Measurements from ENCODE around the gene ZCCHC2.

The ZCCHC2 gene

DNA sequence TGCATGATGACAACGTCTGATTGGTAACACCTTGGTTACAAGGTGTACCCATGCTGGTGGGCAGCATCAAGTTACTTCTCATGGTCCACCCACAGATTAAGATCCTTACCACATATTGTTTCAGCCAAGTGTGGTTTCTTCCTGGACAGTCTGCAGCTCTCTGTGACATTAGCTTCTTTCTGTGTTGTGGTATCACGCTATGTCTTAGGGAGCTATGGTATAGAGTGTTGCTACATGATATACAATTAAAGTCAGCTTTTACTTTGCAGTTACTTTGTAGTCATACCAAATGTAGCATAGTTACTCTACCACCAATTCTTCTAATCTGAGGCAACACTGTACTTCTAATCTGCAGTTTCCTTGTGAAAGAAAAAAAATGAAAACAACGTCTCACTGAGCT, 48.8 kb downstream of the ZCCHC2 start:
- no peaks in the 10 kb centered on the region for H3K36me3 ChIP-seq (ENCODE audit: control insufficient read depth, insufficient read depth, low read length)
- no peaks in the 10 kb centered on the region for H3K27me3 ChIP-seq (ENCODE audit: control insufficient read depth, insufficient read depth, low read length)
- no peak overlapping the region for H3K9ac ChIP-seq (ENCODE audit: low read depth, low read length)
- H3K4me3 ChIP-seq (ENCODE audit: low read depth, low read length), result no peak overlapping the region
- H3K9me3 ChIP-seq (ENCODE audit: control insufficient read depth, insufficient read depth, low read length), result no peaks in the 10 kb centered on the region
- H3K4me1 ChIP-seq (ENCODE audit: control insufficient read depth, insufficient read depth, low read length), result no peaks in the 10 kb centered on the region

DNA sequence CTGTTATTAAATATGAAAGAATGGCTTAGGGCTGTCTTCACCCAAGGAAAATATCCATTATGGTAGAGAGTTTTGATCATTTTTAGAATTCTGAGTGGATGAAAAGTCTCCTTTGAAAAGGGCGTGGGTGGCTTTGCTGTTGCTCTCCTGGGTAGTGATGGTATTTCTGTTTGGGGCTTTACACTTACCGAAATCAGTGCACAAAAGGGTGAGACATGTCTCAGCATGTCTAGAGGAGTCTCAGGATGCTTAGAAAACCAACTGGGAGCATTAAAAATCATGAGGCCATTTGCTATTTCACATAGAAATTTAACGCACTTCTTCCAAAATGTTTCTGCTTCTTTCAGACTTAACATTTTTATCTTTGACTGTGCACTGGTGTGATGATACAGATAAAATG, 49.6 kb downstream of the ZCCHC2 start:
- H3K9ac ChIP-seq (ENCODE audit: low read depth, low read length), result no peak overlapping the region
- H3K9me3 ChIP-seq (ENCODE audit: control insufficient read depth, insufficient read depth, low read length), result no peaks in the 10 kb centered on the region
- no peaks in the 10 kb centered on the region for H3K36me3 ChIP-seq (ENCODE audit: control insufficient read depth, insufficient read depth, low read length)
- H3K27me3 ChIP-seq (ENCODE audit: control insufficient read depth, insufficient read depth, low read length), result no peaks in the 10 kb centered on the region
- H3K4me1 ChIP-seq (ENCODE audit: control insufficient read depth, insufficient read depth, low read length), result no peaks in the 10 kb centered on the region
- H3K4me3 ChIP-seq (ENCODE audit: low read depth, low read length), result no peak overlapping the region

DNA sequence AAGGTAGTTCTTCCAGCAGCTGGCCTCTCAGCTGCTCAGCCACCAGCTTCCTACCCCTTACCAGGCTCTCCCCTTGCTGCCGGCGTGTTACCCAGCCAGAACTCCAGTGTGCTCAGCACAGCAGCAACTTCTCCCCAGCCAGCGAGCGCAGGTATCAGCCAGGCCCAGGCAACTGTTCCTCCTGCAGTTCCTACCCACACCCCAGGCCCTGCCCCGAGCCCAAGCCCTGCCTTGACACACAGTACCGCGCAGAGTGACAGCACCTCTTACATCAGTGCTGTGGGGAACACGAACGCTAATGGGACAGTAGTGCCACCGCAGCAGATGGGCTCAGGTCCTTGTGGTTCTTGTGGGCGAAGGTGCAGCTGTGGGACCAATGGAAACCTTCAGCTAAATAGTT, 52.0 kb downstream of the ZCCHC2 start:
- H3K36me3 ChIP-seq (ENCODE audit: control insufficient read depth, insufficient read depth, low read length), result no peaks in the 10 kb centered on the region
- H3K4me1 ChIP-seq (ENCODE audit: control insufficient read depth, insufficient read depth, low read length), result no peaks in the 10 kb centered on the region
- H3K9me3 ChIP-seq (ENCODE audit: control insufficient read depth, insufficient read depth, low read length), result no peaks in the 10 kb centered on the region
- no peaks in the 10 kb centered on the region for H3K27me3 ChIP-seq (ENCODE audit: control insufficient read depth, insufficient read depth, low read length)
- no peak overlapping the region for H3K4me3 ChIP-seq (ENCODE audit: low read depth, low read length)
- no peak overlapping the region for H3K9ac ChIP-seq (ENCODE audit: low read depth, low read length)

DNA sequence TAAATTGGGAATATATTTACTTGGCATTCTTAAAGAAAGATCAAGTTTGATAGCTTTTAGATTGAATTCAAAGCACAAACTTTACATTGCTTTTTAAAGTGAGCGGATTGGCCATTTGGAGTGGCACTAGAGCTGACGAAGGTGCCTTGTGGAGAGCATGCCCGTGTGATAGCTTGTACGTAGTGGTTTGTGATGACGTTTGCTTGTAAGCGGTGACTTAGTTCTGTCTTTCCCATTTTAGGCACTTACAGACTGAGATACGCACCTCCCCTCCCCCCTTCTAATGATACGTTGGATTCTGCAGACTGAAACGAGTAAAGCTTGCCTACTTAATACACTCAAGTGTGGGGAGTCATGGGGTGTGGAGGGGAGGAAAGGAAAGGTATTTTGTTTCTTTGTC, 53.4 kb downstream of the ZCCHC2 start:
- Histone ChIP-seq H3K36me3 (ENCODE audit: control insufficient read depth, insufficient read depth, low read length) (no peaks in the 10 kb centered on the region), H3K4me3 (ENCODE audit: low read depth, low read length) (no peak overlapping the region)

DNA sequence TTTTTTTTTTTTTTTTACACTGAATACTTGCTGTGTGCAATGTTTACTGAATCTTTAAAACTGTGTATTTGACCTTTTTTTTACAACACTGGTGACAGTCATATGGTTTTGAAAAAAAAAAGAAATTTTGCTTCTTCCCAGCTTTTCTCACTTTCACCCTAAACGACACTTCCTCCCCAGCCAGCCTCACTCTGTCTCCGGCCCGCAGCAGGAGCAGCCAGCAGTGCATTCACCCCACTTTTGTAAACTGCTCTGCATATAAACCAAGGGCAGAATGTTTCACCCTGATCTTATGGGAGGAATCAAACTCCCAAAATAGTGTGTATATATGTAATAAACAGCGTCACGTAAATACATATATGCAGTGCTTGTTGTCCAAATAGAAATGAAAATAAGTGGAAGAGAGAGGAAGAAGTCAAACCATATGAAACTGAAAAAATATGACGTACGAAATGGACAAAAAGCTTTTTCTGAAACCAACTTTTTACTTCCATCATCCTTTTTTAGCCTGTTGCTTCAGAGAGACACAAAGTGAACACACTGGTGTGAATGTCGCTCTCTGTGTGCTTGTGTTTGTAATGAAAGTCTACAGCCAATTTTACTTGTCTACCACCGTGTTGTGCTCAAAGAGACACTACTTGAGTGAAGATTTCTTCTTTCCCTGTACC, 54.2 kb downstream of the ZCCHC2 start:
- no peak overlapping the region for H3K9ac ChIP-seq (ENCODE audit: low read depth, low read length)
- H3K9me3 ChIP-seq (ENCODE audit: control insufficient read depth, insufficient read depth, low read length), result no peaks in the 10 kb centered on the region
- no peaks in the 10 kb centered on the region for H3K4me1 ChIP-seq (ENCODE audit: control insufficient read depth, insufficient read depth, low read length)
- no peaks in the 10 kb centered on the region for H3K27me3 ChIP-seq (ENCODE audit: control insufficient read depth, insufficient read depth, low read length)
- H3K36me3 ChIP-seq (ENCODE audit: control insufficient read depth, insufficient read depth, low read length), result no peaks in the 10 kb centered on the region
- no peak overlapping the region for H3K4me3 ChIP-seq (ENCODE audit: low read depth, low read length)

More for the DNA sequence above, 53.4 kb downstream of the ZCCHC2 start:
- Histone ChIP-seq H3K4me1 (ENCODE audit: control insufficient read depth, insufficient read depth, low read length) (no peaks in the 10 kb centered on the region), H3K9ac (ENCODE audit: low read depth, low read length) (no peak overlapping the region), H3K9me3 (ENCODE audit: control insufficient read depth, insufficient read depth, low read length) (no peaks in the 10 kb centered on the region), H3K27me3 (ENCODE audit: control insufficient read depth, insufficient read depth, low read length) (no peaks in the 10 kb centered on the region)

DNA sequence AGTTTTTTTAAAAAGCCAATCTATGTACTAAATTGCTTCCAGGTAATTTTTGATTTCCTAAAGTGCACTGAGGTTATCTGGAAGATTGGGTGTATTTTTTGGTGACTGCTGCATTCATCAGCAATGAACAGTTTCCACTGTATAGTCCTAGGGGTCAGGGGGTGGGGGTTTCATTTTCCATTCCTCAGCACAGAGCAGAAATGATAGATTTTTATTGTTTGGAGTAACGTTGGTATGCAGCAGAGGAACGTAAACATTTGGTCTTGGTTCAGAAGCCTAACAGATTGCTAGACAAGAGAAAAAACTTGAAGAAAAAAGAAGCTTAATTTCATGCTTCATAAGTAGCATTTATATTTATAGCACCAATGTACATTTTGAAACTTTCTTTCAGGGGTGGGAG, 54.9 kb downstream of the ZCCHC2 start:
- Histone ChIP-seq H3K9ac (ENCODE audit: low read depth, low read length) (no peak overlapping the region), H3K27me3 (ENCODE audit: control insufficient read depth, insufficient read depth, low read length) (no peaks in the 10 kb centered on the region), H3K36me3 (ENCODE audit: control insufficient read depth, insufficient read depth, low read length) (no peaks in the 10 kb centered on the region), H3K9me3 (ENCODE audit: control insufficient read depth, insufficient read depth, low read length) (no peaks in the 10 kb centered on the region), H3K4me3 (ENCODE audit: low read depth, low read length) (no peak overlapping the region), H3K4me1 (ENCODE audit: control insufficient read depth, insufficient read depth, low read length) (no peaks in the 10 kb centered on the region)

DNA sequence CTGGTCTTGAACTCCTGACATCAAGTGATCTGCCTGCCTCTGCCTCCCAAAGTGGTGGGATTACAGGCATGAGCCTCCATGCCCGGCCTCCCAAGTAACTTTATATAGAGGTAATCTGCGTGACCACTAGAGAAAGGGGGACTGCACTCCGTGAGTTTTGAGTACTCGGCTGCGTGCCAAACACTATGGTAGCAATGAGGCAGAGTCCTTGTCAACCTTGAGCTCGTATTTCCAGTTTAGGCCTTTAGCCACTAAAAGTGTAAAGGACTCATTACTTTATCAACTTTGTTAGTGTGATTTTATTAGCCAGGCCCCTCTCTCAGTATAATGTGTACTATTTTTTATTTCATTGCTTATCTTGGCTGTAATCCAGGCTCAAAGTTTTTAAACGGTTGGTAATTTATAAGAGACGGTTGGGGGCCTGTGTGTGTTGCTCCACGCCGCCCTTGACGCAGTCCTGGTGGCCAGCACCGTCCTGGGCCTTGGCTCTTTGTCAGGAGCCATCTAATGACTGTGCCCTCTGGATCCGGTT, 56.2 kb downstream of the ZCCHC2 start:
- H3K4me3 ChIP-seq (ENCODE audit: low read depth, low read length), result no peak overlapping the region
- no peaks in the 10 kb centered on the region for H3K36me3 ChIP-seq (ENCODE audit: control insufficient read depth, insufficient read depth, low read length)
- peaks cover 4% of the 10 kb centered on the region for H3K4me1 ChIP-seq (ENCODE audit: control insufficient read depth, insufficient read depth, low read length)
- H3K9me3 ChIP-seq (ENCODE audit: control insufficient read depth, insufficient read depth, low read length), result no peaks in the 10 kb centered on the region
- no peaks in the 10 kb centered on the region for H3K27me3 ChIP-seq (ENCODE audit: control insufficient read depth, insufficient read depth, low read length)
- H3K9ac ChIP-seq (ENCODE audit: low read depth, low read length), result no peak overlapping the region

DNA sequence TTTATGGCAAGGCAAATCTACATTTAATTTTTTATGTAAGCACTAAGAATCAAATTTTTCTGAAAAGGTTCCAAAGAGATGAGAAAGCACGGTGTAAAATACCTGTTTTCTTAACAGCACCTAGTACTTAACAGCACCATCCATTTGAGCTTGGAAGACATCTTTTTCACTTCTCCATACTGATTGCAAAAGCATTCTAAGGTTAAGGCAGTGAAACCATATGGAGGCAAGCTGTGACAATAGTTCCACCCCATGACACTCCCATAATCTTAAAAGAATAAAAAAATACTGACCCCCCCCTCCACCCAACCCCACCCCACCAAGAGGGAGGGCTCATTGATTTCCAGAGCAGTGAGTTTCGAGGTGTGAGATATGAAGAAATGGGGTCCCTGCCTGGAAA, 60.6 kb downstream of the ZCCHC2 start:
- Histone ChIP-seq H3K27me3 (ENCODE audit: control insufficient read depth, insufficient read depth, low read length) (no peaks in the 10 kb centered on the region), H3K4me3 (ENCODE audit: low read depth, low read length) (no peak overlapping the region), H3K36me3 (ENCODE audit: control insufficient read depth, insufficient read depth, low read length) (no peaks in the 10 kb centered on the region), H3K9ac (ENCODE audit: low read depth, low read length) (no peak overlapping the region), H3K4me1 (ENCODE audit: control insufficient read depth, insufficient read depth, low read length) (peaks cover 8% of the 10 kb centered on the region), H3K9me3 (ENCODE audit: control insufficient read depth, insufficient read depth, low read length) (no peaks in the 10 kb centered on the region)

DNA sequence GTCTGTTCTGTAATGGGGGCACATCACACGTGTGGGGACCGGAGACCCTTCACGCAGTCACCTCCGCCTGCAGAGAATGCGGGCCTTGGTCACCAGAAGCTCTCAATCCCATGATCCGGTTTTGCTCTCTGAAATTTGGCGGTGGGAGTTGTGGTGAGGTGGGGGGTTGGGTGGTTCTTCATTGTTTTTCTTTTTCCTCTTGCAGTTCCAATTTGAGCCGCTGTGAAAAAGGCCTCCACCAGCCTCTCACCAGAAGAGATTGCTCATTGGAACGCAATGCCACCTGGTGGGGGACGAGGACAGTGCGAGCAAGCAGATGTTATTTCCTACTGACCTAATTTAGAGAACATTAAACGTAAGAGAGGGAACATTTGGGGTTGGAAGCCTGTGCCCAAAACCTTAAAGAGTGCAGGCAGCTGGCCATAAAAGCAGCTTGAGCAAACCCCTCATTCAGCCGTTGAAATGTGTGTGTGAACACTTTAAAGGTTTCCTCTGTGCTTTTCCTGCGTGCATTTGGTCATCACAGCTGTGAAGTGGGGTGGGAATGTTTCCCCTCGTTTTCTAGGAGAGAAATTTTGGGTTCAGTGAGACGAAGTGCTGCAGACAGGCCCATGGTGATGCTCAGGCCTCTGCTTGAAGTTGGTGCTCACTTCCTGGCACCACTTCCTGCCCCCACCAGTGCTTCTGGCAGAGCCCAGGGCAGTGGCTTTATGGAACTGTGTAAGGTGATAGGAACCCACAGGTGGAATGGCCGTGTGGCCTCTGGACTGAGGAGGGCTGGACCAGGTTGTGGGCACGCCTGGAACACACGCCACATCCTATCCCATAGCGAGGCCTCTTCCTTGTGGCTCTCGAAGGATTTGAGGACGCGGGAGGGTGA, 61.7 kb downstream of the ZCCHC2 start:
- no peaks in the 10 kb centered on the region for H3K27me3 ChIP-seq (ENCODE audit: control insufficient read depth, insufficient read depth, low read length)
- no peaks in the 10 kb centered on the region for H3K9me3 ChIP-seq (ENCODE audit: control insufficient read depth, insufficient read depth, low read length)
- H3K36me3 ChIP-seq (ENCODE audit: control insufficient read depth, insufficient read depth, low read length), result no peaks in the 10 kb centered on the region
- peaks cover 8% of the 10 kb centered on the region for H3K4me1 ChIP-seq (ENCODE audit: control insufficient read depth, insufficient read depth, low read length)
- peak overlapping the region; percentile 9 for H3K4me3 ChIP-seq (ENCODE audit: low read depth, low read length)
- no peak overlapping the region for H3K9ac ChIP-seq (ENCODE audit: low read depth, low read length)

DNA sequence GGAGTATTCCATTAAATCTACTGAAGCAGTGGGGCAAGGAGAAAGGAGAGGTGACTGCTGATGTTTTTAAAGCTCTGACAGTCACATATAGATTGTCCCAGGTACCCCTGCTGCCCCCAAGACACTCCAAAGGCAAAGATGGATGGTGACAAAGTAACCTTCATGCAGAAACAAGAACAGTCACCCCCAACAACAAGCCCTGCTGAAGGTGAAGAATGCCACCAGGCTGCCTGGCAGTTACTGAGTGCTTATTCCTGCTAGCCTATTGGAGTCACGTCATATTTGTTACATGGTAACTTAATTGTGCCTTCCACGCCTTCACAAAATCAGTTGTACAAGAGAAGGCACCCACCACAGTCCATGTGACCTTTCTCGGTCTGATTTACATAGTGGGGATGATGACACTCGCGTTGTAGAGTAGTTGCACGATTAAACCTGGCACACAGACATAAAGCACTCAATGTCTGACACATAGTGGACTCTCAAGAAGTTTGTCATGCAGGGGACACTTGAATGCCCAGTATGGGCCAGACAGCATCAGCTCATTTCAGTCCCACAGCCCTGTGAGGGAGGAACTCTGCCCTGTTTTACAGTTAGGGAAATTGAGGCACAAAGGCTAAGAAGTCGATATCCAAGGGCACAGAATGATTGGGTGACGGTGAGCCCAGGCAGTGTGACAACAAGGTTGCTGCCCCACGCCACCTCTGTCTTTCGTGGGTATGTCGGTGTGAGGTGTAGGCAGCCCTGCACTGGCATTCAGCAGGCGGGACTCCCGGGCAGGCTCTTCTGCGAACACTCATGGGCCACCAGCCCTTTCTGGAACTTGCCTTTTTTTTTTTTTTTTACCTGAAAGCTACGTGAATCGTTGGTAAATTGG, 62.7 kb downstream of the ZCCHC2 start:
- Histone ChIP-seq H3K9me3 (ENCODE audit: control insufficient read depth, insufficient read depth, low read length) (no peaks in the 10 kb centered on the region), H3K9ac (ENCODE audit: low read depth, low read length) (no peak overlapping the region), H3K27me3 (ENCODE audit: control insufficient read depth, insufficient read depth, low read length) (no peaks in the 10 kb centered on the region), H3K4me3 (ENCODE audit: low read depth, low read length) (no peak overlapping the region), H3K4me1 (ENCODE audit: control insufficient read depth, insufficient read depth, low read length) (peaks cover 8% of the 10 kb centered on the region), H3K36me3 (ENCODE audit: control insufficient read depth, insufficient read depth, low read length) (no peaks in the 10 kb centered on the region)

DNA sequence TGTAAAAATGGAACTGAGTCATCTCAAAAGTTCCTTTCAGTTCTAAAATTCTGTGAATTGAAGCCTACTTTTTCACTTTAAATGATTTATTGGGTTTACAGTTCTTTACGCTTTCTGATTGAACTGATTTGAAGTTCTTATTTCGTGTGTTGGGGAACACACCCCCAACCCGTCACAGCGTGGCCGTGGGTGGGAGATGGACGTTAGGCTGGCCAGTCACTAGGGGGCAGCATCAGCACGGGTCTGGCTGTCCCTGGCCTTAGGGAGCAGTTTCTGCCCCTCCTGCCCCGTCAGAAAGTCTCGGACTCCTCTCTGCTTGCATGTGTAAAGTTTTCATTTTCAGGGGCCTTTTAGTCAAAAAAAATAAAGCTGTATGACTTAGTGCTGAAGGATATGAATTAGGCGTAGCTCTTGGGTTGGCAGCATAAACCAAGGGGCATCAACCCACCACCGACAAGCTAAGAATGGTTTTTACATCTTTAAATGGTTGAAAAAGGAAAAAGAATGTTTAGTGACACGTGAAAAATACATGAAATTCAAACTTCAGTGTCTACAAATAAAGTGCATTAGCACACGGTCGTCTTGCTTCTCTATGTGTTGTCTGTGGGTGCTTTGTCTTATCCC, 63.4 kb downstream of the ZCCHC2 start:
- Histone ChIP-seq H3K36me3 (ENCODE audit: control insufficient read depth, insufficient read depth, low read length) (no peaks in the 10 kb centered on the region), H3K4me1 (ENCODE audit: control insufficient read depth, insufficient read depth, low read length) (peaks cover 8% of the 10 kb centered on the region), H3K9me3 (ENCODE audit: control insufficient read depth, insufficient read depth, low read length) (no peaks in the 10 kb centered on the region), H3K27me3 (ENCODE audit: control insufficient read depth, insufficient read depth, low read length) (no peaks in the 10 kb centered on the region), H3K4me3 (ENCODE audit: low read depth, low read length) (no peak overlapping the region), H3K9ac (ENCODE audit: low read depth, low read length) (no peak overlapping the region)

Measured in iPS-15b (cell line).